Liver (tissue), 2 donors: ENCODE data around the gene GBGT1.

Experiments
- TF ChIP-seq, protein P1 (sequence below): IDR thresholded peaks from 2 replicates; pipeline ENCODE4 v1.6.1; 2016; ENCODE audit warnings: antibody characterized with exemption
- TF ChIP-seq, protein P2 (sequence below): fragments of 150-350 bp; IDR thresholded peaks from 2 replicates; pipeline ENCODE4 v1.5.1; 2017; ENCODE audit warnings: improper control_type of control experiment, low read depth, low read length; ENCODE audit not compliant: missing input control
- donor health status: healthy.

DNA sequence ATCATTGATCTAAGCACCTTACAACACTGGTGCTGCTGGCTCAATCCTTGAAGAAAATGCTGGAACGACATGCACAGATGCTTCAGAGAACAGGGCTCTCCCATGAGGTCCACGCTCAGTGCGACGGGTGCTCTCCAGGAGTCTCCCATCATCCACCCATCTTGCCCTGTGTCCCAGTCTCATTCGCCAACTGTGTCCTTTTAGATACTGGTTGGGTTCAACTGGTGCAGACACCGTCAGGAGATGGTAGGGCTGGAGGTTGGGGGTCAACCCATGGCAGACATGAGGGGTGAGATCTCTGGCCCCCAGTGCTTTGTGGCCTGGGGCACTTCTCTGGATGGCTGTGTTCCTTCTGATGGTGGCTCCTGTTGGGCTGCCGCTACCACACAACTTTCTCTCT lies 46.9 kb upstream of the GBGT1 start:
- TF ChIP-seq, protein P1, sequence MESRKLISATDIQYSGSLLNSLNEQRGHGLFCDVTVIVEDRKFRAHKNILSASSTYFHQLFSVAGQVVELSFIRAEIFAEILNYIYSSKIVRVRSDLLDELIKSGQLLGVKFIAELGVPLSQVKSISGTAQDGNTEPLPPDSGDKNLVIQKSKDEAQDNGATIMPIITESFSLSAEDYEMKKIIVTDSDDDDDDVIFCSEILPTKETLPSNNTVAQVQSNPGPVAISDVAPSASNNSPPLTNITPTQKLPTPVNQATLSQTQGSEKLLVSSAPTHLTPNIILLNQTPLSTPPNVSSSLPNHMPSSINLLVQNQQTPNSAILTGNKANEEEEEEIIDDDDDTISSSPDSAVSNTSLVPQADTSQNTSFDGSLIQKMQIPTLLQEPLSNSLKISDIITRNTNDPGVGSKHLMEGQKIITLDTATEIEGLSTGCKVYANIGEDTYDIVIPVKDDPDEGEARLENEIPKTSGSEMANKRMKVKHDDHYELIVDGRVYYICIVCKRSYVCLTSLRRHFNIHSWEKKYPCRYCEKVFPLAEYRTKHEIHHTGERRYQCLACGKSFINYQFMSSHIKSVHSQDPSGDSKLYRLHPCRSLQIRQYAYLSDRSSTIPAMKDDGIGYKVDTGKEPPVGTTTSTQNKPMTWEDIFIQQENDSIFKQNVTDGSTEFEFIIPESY, result no peak
- TF ChIP-seq, protein P2, sequence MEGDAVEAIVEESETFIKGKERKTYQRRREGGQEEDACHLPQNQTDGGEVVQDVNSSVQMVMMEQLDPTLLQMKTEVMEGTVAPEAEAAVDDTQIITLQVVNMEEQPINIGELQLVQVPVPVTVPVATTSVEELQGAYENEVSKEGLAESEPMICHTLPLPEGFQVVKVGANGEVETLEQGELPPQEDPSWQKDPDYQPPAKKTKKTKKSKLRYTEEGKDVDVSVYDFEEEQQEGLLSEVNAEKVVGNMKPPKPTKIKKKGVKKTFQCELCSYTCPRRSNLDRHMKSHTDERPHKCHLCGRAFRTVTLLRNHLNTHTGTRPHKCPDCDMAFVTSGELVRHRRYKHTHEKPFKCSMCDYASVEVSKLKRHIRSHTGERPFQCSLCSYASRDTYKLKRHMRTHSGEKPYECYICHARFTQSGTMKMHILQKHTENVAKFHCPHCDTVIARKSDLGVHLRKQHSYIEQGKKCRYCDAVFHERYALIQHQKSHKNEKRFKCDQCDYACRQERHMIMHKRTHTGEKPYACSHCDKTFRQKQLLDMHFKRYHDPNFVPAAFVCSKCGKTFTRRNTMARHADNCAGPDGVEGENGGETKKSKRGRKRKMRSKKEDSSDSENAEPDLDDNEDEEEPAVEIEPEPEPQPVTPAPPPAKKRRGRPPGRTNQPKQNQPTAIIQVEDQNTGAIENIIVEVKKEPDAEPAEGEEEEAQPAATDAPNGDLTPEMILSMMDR, result no peak
